ENCODE results near the gene HDAC10. TPM values are rescaled to one million over a fixed set of nuclear protein-coding genes. Genes with fewer than 3 reads are reported as not detected.

Gene HDAC10
- total and polyA plus RNA-seq, 2 donors: 11.6 to 61.6 TPM

DNA sequence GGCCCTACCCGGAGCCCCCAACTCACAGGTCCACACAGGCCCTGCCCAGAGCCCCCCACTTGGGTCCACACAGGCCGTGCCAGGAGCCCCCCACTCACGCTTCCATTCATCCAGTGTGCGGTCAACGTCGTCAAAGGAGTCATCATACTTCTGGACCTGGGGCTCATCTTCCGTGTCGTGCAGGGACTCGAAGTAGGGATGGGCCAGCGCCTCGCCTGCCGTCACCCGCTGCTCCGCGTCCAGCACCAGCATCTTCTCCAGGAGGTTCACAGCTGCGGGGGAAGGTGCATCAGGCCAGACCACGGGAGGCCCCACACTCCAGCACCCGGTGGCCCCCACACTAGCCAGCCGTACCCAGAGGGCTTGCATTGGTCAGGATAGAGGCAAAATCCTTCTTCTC is 4.0 kb upstream of the HDAC10 start:
- Histone ChIP-seq H3K27me3 (ENCODE audit: control insufficient read depth in 2 of 2, insufficient read depth in 1 of 2, low read length in 1 of 2) (peaks cover 14 to 22% of the 10 kb centered on the region in 2 donors), H3K4me3 (ENCODE audit: low read length in 2 of 2) (no peak overlapping the region), H3K36me3 (ENCODE audit: control insufficient read depth in 2 of 2, insufficient read depth in 2 of 2, low read length in 1 of 2) (no peaks in the 10 kb centered on the region), H3K27ac (ENCODE audit: low read depth in 1 of 2, low read length in 1 of 2) (no peak overlapping the region), H3K4me1 (ENCODE audit: control insufficient read depth in 2 of 2, insufficient read depth in 2 of 2, low read length in 2 of 2) (peaks cover 4 to 11% of the 10 kb centered on the region in 2 donors), H3K9me3 (ENCODE audit: control insufficient read depth in 2 of 2, insufficient read depth in 1 of 2, low read length in 1 of 2) (no peaks in the 10 kb centered on the region)
- 91% methylated on average over 19 of the region's 19 CpGs for WGBS
- no peak for DNase-seq (ENCODE audit: low read depth in 6 of 9, low spot score in 9 of 9)

DNA sequence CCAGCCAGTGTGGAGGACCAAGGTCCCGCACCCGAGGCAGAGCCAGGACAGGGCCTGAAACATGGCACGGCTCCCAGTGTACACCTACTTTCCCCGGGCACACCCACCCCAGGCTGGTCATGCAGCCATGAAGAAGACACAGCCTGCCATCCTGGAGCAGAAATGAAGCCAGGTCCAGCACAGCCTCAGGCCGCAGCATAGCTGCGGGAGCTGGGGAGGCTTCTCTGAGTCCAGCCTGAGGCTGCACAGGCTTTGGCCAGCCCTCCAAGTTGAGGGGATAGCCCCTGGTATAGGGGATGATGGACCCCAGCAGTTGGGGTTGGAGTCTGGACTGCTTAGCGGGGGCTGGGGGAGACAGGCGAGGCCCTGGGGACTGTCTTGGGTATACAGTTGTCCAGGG is 2.9 kb upstream of the HDAC10 start:
- WGBS: 91% methylated on average over 8 of the region's 8 CpGs
- peaks cover 4 to 12% of the 10 kb centered on the region in 2 donors for H3K27me3 ChIP-seq (ENCODE audit: control insufficient read depth in 2 of 2, insufficient read depth in 1 of 2, low read length in 1 of 2)
- H3K27ac ChIP-seq (ENCODE audit: low read depth in 1 of 2, low read length in 1 of 2): no peak overlapping the region
- H3K36me3 ChIP-seq (ENCODE audit: control insufficient read depth in 2 of 2, insufficient read depth in 2 of 2, low read length in 1 of 2): no peaks in the 10 kb centered on the region
- no peaks in the 10 kb centered on the region for H3K9me3 ChIP-seq (ENCODE audit: control insufficient read depth in 2 of 2, insufficient read depth in 1 of 2, low read length in 1 of 2)
- peaks cover 7 to 18% of the 10 kb centered on the region in 2 donors for H3K4me1 ChIP-seq (ENCODE audit: control insufficient read depth in 2 of 2, insufficient read depth in 2 of 2, low read length in 2 of 2)
- no peak for DNase-seq (ENCODE audit: low read depth in 6 of 9, low spot score in 9 of 9)
- no peak overlapping the region for H3K4me3 ChIP-seq (ENCODE audit: low read length in 2 of 2)

DNA sequence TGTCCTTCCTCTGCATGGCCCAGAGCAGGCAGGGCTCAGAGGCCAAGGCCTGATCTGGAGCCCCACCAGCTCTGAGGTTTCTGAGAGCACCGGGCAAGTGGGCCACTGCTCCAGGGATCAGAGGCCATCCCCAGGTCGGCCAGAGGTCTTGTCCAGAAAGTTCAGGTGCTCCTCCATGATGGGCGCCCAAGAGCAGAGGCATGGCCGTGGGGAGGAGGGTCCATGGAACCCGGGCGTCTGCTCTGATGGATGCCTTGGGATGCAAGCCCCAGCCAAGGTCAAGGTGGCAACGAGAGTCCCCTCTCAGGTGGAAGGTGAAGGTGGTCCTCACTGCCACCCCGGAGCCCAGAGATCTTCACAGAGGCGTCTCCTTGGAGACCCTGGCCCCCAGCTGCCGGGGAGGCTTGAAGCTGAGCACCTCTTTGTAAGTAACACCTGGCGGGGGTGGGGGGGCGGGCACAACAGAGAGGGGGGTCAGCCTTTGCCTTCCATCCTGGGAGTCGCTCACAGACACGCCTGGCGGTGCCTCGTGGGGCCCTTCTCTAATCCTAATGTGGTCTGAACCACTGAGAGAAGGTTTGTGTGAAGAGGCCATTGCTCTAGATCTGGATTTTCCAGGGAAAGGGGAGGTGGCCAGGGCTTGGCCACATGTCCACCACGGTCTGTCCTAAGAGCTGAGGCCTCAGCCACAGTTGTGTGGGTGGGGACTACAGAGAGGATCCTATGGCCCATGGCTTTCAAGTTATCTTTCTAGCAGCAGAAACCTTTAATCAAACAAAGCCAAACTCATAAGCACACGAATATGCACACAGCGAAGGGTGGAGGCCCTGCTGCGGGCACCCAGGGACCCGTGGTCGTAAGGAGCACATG is 2.2 kb upstream of the HDAC10 start:
- no peak for DNase-seq (ENCODE audit: low read depth in 6 of 9, low spot score in 9 of 9)
- H3K27me3 ChIP-seq (ENCODE audit: control insufficient read depth in 2 of 2, insufficient read depth in 1 of 2, low read length in 1 of 2): peaks cover 0 to 5% of the 10 kb centered on the region in 2 donors
- H3K4me1 ChIP-seq (ENCODE audit: control insufficient read depth in 2 of 2, insufficient read depth in 2 of 2, low read length in 2 of 2): peaks cover 7 to 18% of the 10 kb centered on the region in 2 donors
- H3K9me3 ChIP-seq (ENCODE audit: control insufficient read depth in 2 of 2, insufficient read depth in 1 of 2, low read length in 1 of 2): no peaks in the 10 kb centered on the region
- H3K27ac ChIP-seq (ENCODE audit: low read depth in 1 of 2, low read length in 1 of 2): no peak overlapping the region
- peaks cover 0 to 2% of the 10 kb centered on the region in 2 donors for H3K36me3 ChIP-seq (ENCODE audit: control insufficient read depth in 2 of 2, insufficient read depth in 2 of 2, low read length in 1 of 2)
- 93% methylated on average over 22 of the region's 22 CpGs for WGBS
- no peak overlapping the region for H3K4me3 ChIP-seq (ENCODE audit: low read length in 2 of 2)

DNA sequence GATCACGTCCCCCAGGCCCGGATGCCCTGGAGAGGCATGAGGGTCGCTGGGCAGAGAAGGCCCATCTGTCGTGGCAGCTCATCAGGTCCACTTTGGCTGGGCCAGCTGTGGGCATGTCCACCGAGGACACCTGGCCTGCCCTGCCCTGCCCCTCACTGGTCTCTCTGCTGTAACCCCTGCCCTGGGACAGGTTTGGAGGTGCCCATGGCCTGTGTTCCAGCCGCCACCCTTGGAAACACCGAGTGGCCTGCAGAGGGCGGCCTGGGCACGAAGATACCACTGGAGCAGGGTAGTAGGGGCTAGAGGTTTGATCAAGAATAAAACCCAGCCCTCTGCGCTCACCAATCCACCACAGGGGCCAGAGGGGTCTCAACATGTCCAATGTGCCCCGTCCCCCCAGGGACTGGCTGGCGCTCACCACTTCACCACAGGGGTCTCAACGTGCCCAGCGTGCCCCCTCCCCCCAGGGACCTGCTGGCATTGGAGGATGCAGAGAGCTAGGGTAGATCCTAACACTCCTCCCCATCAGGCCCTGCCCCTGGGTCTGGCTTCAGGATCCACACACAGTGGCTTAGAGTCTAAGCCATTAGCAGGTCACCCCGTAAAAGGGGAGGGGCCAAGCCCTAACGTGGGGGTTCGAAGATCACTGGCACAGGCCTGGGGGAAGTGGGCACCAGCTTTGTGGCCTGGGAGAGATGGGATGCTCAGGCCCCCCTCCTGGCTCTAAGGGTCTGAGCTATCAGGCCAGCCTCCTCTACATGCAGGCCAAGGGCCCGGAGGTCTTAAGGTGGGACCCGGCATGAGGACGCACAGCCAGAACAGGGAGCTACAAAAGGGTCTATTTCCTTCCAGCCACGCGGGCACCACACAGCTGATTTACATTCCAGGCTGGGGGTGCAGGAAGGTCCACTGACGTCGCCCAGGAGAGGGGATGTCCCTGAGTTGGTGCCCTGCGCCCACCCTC is 1.3 kb upstream of the HDAC10 start:
- H3K4me3 ChIP-seq (ENCODE audit: low read length in 2 of 2): no peak overlapping the region
- peak in 2 of 9 donors; percentile 60 to 66 for DNase-seq (ENCODE audit: low read depth in 6 of 9, low spot score in 9 of 9)

DNA sequence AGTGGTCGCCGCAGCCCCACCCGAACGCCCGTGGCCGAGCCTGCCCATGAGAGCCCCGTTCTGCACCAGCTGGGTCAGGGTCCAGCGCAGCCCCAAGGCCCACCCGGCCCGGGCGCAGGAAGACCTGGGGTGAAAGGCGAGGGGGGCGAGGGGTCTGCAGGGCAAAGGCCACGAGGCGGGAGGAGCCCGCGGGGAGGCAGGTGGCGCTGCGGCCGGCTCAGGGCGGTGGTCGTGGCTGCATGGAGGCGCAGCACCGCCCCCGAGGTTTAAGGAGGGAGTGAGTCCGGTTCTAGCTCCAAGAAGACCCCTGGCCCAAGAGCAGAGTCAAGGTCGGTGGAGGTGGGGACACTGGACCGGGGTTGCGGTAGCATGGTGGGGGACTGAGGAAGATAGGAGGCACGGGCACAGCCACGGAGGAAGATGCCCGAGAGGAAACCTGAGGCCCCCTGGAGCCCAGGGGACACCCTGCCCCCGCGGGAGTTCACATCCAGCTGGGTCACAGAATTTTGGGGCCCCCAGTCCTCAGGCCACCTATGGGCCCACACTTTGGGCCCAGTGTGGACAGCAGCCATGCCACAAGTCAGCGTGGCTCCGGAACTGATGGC is 514 bp upstream of the HDAC10 start:
- Histone ChIP-seq H3K27me3 (ENCODE audit: control insufficient read depth in 2 of 2, insufficient read depth in 1 of 2, low read length in 1 of 2) (no peaks in the 10 kb centered on the region), H3K9me3 (ENCODE audit: control insufficient read depth in 2 of 2, insufficient read depth in 1 of 2, low read length in 1 of 2) (no peaks in the 10 kb centered on the region), H3K4me1 (ENCODE audit: control insufficient read depth in 2 of 2, insufficient read depth in 2 of 2, low read length in 2 of 2) (peaks cover 7 to 23% of the 10 kb centered on the region in 2 donors), H3K4me3 (ENCODE audit: low read length in 2 of 2) (peak overlapping the region in 1 of 2 donors; percentile 66), H3K27ac (ENCODE audit: low read depth in 1 of 2, low read length in 1 of 2) (peak overlapping the region in 1 of 2 donors; percentile 76), H3K36me3 (ENCODE audit: control insufficient read depth in 2 of 2, insufficient read depth in 2 of 2, low read length in 1 of 2) (peaks cover 10 to 12% of the 10 kb centered on the region in 2 donors)
- WGBS: 8% methylated on average over 36 of the region's 36 CpGs
- peak in 1 of 9 donors; percentile 20 for DNase-seq (ENCODE audit: low read depth in 6 of 9, low spot score in 9 of 9)

More for the DNA sequence above, 1.3 kb upstream of the HDAC10 start:
- 62% methylated on average over 25 of the region's 25 CpGs for WGBS
- Histone ChIP-seq H3K27me3 (ENCODE audit: control insufficient read depth in 2 of 2, insufficient read depth in 1 of 2, low read length in 1 of 2) (peaks cover 0 to 4% of the 10 kb centered on the region in 2 donors), H3K36me3 (ENCODE audit: control insufficient read depth in 2 of 2, insufficient read depth in 2 of 2, low read length in 1 of 2) (peaks cover 9% of the 10 kb centered on the region in 2 donors), H3K4me1 (ENCODE audit: control insufficient read depth in 2 of 2, insufficient read depth in 2 of 2, low read length in 2 of 2) (peaks cover 7 to 23% of the 10 kb centered on the region in 2 donors), H3K27ac (ENCODE audit: low read depth in 1 of 2, low read length in 1 of 2) (no peak overlapping the region), H3K9me3 (ENCODE audit: control insufficient read depth in 2 of 2, insufficient read depth in 1 of 2, low read length in 1 of 2) (no peaks in the 10 kb centered on the region)

DNA sequence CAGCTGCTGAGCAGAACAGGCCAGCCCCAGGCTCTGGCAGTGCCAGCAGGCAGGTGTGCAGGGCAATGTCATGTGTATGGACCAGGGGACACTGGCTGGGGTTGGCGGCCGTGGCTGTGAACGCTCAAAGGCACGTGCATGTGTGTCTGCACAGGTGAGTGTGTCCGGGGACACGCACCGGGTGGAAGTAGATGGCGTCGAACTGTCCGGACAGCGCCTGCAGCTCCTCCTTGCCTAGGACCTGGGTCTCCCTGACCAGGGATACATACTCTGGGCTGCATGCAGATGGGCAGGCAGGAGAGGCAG is 863 bp downstream of the HDAC10 start:
- WGBS: 93% methylated on average over 11 of the region's 11 CpGs
- H3K4me1 ChIP-seq (ENCODE audit: control insufficient read depth in 2 of 2, insufficient read depth in 2 of 2, low read length in 2 of 2): peaks cover 14 to 31% of the 10 kb centered on the region in 2 donors

DNA sequence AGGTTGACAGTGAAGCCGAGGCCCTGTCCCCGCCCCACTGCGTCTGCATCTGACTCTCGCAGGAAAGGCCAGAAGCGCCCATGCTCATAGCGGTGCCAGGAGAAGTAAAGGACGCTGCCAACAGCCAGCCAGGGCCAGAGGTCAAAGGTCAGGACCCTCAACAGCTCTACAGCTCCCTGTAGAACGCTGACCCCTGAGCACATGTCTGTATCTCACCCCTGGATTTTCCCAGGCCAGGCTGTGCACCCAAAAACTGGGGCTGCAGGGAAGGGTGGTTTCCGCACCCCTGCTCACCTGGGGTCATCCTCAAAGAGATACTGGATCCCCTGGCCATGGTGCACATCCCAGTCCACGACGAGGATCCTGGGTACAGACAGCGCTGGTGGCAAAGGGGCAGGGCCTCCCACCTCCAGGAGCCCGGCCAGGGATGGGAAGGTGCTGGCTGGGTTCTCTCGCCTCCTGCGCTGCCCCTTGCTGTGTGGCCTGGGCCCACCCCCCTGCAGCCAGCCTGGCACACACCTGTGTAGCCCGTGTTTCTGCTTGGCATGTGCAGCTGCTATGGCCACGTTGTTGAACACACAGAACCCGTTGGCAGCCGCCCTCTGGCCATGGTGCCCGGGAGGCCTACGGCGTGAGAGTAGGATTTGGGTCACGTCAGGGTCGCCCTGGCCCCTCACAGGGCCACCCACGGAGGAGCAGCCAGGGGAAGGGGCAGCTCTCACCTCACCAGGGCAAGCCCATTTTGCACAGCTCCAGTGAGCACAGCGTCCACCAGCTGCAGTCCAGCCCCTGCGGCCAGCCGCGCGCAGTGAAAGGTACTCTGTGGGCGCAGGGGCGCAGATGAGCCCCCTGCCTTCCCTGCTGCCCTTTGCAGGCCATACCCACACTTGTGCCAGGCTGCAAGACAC is 1.5 kb downstream of the HDAC10 start:
- Histone ChIP-seq H3K4me1 (ENCODE audit: control insufficient read depth in 2 of 2, insufficient read depth in 2 of 2, low read length in 2 of 2) (peaks cover 14 to 31% of the 10 kb centered on the region in 2 donors), H3K4me3 (ENCODE audit: low read length in 2 of 2) (no peak overlapping the region), H3K27ac (ENCODE audit: low read depth in 1 of 2, low read length in 1 of 2) (no peak overlapping the region), H3K9me3 (ENCODE audit: control insufficient read depth in 2 of 2, insufficient read depth in 1 of 2, low read length in 1 of 2) (no peaks in the 10 kb centered on the region), H3K36me3 (ENCODE audit: control insufficient read depth in 2 of 2, insufficient read depth in 2 of 2, low read length in 1 of 2) (peaks cover 15 to 22% of the 10 kb centered on the region in 2 donors), H3K27me3 (ENCODE audit: control insufficient read depth in 2 of 2, insufficient read depth in 1 of 2, low read length in 1 of 2) (no peaks in the 10 kb centered on the region)
- WGBS: 98% methylated on average over 32 of the region's 32 CpGs
- DNase-seq (ENCODE audit: low read depth in 6 of 9, low spot score in 9 of 9): no peak

More for the DNA sequence above, 863 bp downstream of the HDAC10 start:
- Histone ChIP-seq H3K27me3 (ENCODE audit: control insufficient read depth in 2 of 2, insufficient read depth in 1 of 2, low read length in 1 of 2) (no peaks in the 10 kb centered on the region), H3K36me3 (ENCODE audit: control insufficient read depth in 2 of 2, insufficient read depth in 2 of 2, low read length in 1 of 2) (peaks cover 15 to 22% of the 10 kb centered on the region in 2 donors), H3K9me3 (ENCODE audit: control insufficient read depth in 2 of 2, insufficient read depth in 1 of 2, low read length in 1 of 2) (no peaks in the 10 kb centered on the region), H3K27ac (ENCODE audit: low read depth in 1 of 2, low read length in 1 of 2) (no peak overlapping the region), H3K4me3 (ENCODE audit: low read length in 2 of 2) (peak overlapping the region; percentile 63 to 66)
- DNase-seq (ENCODE audit: low read depth in 6 of 9, low spot score in 9 of 9): no peak

Measured in thymus (tissue), 11 donors.